NCI-H2171 treated with DMSO at 0.1 percent for 48 hours (cell line): Measurements from ENCODE around the gene MIB2.
A peak's percentile ranks its signal among the peaks of the same experiment; 100 is the strongest.
"Not testable (repeated sequence)": the region's sequence is repeated elsewhere in the genome, so short reads cannot be mapped to it uniquely, and the experiment has no call there.

Experiments
- DNase-seq: peaks from one replicate; lab custom pipeline; 2025; lab: John Stamatoyannopoulos, UW

Gene MIB2

DNA sequence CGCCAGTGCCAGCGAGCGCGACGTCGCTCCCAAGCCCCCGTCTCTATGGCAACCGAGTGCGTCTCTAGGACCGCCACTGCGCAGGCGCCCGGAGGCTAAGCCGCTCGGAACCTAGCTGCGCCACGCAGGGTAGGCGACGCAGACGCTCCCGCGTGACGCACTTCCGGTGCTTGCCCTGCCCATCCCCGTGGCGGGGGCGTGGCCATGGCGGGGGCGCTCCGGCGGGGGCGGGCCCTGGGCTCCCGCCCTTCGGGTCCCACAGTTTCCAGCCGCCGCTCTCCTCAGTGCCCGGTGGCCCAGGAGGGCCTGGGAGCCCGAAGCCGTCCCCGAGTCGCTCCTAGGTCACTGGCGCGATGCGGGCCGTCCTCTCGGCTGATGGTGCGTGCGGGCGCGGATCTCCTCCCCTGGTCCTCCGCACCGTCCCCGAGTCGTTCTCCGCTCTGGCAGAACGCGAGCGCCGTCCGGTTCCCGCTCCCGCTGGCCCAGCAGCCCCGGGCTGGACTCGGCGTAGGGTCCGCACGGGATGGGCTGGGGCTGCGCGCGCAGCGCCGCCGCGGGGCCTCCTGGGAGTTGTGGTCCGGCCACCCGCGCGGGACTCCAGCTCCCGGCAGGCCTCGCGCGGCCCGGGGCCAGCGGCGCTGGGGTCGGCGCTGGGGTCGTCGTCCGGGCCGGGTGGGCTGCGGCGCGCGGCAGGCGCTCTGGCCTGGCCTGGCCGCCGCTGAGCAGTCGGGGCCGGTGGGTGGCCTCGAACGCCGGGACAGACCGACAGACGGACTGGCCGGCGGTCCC, at the start of gene MIB2:
MIB2 (plus strand) TSS at position 245 of the 789 bp plus-strand sequence. CDS start 7,953 bp downstream, outside the sequence.
- DNase-seq: peak; percentile 97

DNA sequence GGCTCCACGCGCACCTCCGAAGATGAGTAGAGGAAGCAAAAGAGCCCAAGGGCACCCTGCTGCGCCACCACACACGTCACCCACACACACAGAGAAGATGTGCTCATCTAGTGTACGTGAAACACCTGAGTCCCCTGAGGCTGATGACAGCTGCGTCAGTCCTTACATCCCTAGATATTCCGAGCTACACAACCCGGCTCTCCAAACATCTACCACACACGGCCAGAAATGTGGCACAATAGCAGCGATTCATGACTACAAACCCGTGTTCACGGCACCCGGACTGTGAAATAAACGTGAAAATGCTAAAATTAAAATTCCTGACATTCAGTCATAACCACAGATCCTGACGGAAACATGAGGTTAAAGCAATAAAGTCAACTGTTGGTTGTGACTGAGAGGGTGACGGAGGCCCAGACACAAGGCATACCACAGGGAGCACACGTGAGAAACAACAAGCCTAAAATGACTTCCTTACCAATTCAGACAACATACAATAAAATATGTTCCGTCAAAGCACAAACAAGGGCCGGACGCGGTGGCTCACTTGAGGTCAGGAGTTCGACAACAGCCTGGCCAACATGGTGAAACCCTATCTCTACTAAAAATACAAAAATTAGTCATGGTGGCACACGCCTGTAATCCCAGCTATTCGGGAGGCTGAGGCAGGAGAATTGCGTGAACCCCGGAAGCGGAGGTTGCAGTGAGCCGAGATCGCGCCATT, 48.0 kb upstream of the MIB2 start:
- DNase-seq: no peak

DNA sequence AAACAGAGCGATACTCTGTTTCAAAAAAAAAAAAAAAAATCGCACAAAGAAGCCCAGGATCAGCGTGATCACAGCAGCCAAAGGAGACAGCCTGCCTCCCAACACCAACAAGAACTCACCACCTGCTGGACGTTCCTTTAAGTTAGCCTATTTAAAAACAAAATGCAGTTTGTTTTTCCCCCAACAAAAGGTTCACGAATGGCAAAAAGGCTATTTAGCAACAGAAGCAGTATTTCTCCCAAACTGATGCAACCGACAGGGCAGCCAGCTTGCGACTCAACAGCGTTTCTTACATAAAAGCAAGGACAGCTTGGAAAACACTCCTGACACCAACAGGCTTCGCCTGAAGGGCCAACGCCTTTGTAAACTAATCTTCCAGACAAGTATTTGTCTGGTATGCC, 47.4 kb upstream of the MIB2 start:
- peak; percentile 2 for DNase-seq

DNA sequence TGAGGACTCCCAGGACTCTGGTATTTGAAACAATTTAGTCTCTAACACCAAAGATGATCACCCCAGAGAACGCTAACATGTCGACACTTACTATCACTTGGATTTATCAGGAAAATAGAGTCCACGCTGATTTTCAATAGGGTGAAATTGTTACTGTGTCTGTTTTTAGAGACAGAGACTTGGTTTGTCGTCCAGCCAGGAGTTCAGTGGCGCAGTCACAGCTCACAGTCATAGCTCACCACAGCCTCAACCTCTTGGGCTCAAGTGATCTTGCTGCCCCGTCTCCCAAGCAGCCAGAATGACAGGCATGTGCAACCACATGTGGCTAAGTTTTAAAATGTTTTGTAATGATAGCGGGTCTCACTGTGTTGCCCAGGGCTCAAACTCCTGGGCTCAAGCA, 46.0 kb upstream of the MIB2 start:
- no peak for DNase-seq

DNA sequence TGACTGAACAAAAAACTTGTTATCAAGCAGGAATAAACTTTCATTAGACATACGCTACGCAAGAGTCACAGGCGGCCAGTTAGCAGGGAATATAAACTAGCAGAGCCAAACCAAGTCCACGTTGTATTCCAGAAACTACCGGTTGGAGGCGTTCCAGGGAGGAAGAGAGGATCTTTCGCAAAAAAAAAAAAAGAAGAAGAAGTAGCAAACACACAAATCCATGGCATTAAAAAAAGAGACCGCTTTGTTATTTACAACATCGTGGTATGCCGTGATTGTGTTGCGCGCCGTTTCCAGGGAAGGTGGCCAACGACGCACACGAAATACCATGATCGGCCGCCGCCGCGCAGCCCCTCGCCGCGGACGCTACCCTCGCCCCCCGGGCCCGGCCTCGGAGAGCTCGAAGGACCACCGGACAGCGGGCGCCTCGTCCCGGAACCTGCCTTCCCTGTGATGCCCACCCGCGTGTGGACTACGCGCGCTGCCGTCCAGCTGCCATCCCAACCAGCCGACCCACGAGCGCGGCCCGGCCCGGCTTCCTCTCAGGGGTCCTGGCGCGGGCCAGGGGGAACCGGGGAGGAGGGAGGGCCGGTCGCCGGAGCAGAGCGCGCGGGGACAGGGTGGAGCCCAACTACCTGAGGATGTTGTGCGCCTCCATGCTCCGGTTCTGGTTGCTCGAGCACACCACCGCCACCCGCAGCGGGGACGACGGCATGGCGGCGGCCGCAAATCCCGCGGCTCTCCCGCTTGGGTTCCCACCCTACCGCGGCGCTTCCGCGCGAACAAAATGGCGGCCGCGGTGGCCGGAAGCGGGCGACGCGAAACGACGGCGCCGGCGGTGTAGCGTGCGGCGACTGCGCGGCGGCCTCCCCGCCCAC, 41.2 kb upstream of the MIB2 start:
- DNase-seq: peak; percentile 72

DNA sequence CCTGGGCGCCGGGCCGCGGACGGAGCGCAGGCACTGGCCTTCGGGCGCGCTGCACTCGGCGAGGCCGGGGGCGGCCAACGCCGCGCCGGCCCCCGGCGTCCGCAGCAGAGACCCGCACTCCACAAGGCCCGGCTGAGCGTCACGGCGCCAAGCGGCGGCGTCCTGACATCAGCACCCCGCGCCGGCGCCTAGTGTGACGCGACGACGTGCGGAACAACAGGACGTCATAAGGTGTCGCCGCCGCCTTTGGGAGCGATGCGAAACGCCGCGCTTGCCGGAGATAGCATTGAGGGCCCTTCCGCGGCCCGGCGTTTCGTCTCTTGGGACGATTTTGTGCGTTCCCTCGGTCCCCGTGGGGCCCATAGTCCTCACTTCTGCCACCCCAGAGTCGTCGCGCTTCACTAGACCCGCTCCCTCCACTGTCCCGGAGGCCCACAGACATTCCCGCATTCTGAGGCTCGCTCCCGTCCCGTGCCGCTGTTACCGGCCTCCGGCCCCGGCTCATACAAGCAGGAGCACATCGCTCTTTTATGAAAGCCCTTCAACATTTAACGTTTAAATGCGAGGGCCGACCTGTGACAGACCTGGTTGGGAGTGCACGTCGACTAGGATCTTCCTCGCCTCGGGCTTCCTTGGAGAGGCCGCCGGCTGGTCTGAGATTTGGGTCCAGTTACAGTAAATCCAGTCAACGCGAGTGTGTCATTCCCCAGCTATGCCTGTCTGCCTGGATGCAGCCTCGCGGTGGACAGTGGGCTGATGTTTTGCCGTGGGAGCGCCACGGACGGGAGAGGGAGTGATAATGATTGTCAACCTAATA, 40.4 kb upstream of the MIB2 start, which contains the start of gene SSU72:
SSU72 (minus strand) TSS at position 143 of the 817 bp plus-strand sequence. CDS start 306 bp downstream, outside the sequence.
- peak; percentile 82 for DNase-seq

DNA sequence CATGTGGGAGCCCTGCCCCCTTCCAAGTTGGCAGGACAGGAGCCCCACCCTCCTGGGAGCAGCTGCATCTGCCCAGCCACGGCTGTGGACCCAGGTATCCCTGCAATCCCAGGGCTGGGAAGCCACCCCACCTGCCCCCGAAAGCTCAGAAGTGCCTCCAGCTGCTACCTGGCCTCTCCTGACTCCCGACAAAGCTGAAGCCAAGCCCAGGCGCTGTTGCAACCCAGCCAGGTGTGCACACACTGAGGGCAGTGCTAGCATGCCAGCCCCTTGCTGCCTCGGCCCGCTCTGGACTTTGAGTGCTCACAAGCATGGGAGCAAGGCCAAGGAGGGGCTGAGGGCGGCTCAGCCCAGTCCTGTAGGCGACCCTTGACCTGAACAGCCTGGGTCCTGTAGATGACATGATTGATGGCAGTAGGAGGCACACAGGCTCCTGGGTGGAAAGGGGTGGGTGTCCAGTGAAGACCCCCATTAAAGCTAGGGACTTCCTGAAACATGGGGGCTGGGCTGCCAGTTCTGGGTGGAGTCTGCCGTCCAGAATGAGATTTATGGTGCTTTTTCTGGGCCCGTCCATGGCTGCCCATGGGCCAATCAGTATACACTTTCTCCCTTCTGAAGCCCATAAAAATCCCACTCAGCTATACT, 37.8 kb upstream of the MIB2 start:
- peak; percentile 23 for DNase-seq

DNA sequence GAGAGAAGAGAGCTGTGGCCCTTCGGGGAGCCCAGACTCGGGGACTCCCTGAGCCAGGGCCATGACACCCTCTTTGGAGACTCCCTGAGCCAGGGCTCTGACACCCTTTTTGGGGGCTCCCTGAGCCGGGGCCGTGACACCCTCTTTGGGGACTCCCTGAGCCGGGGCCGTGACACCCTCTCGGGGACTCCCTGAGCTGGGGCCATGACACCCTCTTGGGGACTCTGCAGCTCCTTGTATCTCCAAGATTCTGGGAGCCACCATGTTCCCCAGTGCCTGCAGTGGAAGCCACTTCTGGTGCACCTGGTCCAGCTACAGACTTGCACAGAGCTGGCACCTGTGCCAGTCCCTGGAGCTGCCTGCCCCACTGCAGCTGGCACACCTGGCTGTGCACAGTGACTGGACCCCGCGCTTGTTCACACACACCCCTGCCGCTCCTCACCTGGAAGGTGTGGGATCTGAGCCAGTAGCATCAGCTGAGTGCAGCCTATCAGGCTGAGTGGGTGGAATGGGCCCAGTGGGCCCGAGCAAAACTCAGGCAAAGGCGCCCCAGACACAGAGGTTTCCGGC, 36.8 kb upstream of the MIB2 start:
- no peak for DNase-seq

DNA sequence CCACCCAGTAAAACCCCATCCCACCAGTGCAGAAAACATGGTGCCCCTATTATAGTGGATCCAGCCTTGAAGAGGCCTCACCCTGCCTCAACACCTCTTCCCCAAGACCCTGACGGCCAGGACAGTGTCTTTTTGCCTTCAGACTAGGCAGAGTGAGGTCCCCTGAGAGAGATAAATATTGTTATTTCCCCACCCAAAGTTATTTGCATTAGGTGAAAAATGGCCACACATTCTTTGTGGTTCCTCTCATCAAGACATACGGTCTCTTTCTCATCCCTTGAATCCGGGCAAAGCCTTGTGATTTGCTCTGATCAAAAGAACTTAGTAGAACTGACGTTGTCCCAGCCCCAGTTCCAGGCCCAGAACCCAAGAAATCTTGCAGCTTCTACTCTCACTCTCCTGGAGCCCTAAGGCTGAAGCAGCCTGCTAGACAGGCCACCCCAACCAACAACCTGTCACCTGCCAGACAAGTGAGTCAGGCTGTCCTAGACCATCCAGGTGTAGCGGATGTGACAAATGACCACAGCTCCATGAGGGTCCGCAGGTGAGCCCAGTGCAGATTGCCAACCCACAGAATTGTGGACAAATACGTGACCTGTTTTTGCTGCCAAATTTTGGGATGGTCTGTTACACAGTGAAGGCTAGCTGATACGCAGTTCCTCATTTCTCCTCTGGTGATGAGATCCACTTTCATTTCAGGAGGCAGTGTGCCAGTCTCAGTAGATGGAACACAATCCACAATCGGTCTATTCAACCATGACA, 32.5 kb upstream of the MIB2 start:
- no peak for DNase-seq

DNA sequence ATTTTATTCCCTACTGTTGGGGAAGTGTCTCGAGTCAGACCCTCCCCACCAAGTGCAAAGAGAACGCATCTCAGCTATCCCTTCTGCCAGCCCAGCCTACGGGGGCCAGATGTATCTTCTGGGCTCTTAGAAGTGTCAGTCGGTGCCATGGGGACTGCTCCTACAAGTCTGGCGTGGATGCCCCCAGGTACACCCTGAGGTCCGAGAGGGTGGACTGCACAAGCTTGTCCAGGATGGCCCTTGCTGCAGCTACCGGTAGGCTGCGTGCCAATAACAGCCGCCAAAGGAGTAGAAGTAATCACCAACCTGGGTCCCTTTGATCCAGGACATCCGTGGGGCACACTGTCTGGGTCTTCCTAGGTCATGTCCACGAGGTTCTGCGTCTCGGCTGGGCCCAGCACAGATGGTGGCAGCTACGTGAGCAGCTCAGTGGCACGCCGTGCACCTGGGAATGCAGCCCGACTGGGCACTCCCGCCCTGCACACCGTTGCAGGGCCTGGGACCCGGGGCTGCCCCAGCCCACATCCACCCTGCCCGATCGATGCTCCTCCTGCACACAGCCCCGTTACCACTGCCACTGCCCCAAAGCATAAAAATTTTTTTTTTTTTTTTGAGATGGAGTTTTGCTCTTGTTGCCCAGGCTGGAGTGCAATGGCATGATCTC, 31.8 kb upstream of the MIB2 start:
- no peak for DNase-seq

DNA sequence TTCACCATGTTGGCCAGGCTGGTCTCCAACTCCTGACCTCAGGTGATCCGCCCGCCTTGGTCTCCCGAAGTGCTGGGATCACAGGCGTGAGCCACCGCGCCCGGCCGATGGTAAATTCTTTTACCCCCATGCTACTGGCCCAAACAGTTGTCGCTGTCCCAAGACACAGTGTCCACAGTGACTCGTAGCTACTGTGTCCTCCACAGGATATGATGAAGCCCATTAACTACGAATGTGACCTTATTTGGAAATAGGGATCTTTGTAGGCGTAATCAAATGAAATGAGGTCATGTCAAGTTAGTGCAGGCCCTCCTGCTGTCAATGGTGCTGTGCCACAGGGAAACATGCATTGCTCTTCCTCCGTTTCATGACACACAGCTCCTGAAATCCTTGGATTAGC, 23.8 kb upstream of the MIB2 start:
- no peak for DNase-seq

DNA sequence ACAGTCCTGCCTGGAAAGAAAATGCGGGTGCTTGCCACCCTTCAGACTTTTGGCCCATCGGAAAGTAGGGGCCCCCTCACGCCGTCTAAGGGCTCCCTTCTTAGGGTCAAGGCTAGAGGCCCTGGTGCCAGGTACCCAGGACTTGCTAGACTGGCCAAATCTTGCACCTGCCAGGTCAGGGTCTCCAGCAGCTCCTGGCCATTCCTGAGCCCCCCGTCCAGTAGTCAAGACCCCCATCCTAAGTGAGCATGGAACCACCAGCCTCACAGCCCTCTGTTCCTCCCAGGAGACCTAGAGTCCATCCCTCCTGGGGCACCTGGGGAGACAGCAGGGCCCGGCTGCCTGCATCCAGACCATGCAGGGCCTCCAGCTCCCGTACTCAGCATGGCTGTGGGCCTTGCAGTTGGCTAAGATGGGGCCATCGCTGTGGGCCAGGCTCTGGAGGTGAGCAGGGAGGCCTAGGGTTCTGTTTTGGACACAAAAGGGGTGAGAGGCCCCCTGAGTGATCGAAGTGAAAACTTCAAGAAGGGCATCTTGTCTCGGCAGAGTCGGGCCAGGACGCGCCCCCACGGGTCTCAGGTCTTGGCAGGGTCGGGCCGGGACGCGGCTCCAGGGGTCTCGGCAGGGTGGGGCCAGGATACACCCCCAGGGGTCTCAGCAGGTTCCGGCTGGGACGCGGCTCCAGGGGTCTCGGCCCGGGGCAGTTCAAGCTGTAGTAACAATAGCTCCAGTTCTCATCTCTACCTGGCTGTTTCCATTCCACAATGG, 21.3 kb upstream of the MIB2 start:
- DNase-seq: no peak

DNA sequence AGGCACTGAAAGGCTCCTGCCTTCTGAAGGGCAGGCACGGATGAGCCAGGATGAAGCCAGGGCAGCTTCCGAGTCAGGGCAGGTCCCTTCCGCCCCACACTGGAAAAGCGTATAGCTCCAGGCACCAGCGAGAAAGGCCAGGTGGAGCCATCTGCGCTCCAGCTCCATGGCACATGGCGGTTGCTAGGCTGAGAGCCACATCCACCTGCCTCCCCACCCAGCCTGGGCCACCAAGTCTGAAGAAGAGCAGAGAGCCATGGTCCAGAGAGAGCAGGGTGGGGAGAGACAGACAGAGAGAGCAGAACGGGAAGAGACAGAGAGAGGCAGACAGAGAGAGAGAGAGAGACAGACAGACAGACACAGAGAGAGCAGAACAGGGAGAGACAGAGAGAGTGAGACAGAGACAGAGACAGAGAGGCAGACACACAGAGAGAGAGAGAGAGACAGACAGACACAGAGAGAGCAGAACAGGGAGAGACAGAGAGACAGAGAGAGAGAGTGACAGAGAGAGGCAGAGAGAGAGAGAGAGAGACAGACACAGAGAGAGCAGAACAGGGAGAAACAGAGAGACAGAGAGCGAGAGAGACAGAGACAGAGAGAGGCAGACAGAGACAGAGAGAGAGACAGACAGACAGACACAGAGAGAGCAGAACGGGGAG, 20.6 kb upstream of the MIB2 start:
- peak; percentile 26 for DNase-seq

DNA sequence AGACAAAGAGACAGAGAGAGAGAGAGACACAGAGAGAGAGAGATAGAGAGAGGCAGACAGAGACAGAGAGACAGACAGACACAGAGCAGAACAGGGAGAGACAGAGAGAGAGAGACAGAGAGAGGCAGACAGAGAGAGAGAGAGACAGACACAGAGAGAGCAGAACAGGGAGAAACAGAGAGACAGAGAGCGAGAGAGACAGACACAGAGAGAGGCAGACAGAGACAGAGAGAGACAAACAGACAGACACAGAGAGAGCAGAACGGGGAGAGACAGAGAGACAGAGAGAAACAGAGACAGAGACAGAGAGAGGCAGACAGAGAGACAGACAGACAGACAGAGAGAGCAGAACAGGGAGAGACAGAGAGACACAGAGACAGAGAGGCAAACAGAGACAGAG, 20.0 kb upstream of the MIB2 start:
- DNase-seq: not testable (repeated sequence)

DNA sequence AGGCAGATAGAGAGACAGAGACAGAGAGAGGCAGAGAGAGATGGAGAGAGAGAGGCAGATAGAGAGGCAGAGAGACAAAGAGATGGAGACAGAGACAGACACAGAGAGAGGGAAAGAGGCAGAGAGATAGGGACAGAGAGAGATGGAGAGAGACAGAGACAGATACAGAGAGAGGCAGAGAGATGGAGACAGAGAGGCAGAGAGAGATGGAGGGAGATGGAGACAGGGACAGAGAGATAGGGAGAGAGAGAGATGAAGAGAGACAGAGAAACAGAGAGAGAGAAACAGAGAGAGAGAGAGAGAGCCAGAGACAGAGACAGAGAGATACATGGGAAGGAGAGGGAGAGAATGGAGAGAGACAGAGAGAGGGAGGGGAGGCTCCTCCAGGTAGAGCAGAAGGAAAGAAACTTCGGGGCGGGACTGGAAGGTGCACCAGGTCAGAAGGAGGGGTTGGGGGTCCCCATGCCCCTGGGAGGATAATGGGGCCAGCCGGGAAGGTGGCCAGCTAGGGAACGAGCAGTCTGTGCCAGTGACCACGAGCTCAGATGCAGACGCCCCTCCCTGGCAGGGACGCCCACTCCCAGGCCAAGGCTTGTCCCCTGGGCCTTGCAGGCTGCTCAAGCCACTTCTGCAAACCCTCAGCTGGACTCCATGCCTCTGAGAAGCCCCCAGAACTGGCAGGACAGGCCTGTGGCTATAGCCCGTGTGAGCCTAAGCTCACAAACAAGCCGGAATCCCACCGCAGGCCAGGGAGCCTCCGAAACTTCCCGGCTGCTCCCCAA, 18.6 kb upstream of the MIB2 start:
- DNase-seq: no peak

DNA sequence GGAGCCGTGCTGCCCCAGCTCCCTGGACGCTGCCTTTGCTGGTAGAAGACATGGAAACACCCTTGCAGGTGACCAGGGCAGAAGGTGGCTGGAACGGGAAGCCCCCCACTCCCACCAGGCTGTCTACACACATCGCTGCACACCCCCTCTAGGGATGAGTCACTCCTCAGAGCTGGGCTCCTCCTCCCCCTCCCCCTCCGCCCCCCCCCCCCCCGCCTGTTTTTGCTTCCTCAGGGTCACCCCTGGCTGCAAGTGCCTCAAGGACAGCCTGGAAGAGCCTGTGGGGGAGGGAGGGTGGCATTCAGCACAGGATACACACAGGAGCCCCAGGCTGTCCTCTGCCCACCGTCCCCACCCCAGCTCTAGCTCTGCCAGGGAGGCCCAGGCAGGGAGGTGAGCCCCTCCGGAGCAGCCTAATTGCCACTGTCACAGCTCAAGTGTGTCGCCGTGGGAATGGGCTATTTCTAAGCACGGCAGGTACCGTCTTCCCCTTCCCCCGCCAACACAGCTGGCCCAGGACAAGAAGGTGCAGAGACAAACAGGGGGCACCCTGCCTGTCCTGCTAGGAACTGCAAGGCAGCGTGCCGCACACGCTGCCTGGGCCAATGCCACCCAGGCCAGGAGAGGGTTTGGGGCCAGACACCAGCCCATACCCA, 17.9 kb upstream of the MIB2 start:
- DNase-seq: peak; percentile 34
